NCI-H187 (cell line): ENCODE results near the gene KIR3DL1.
"Not testable (repeated sequence)": the region's sequence is repeated elsewhere in the genome, so short reads cannot be mapped to it uniquely, and the experiment has no call there.

Experiments
- DNase-seq, 2 experiments: peaks; one replicate each; lab custom pipeline; 2025; lab: John Stamatoyannopoulos, UW

Gene KIR3DL1

GRCh38 chr19:54816251-54816650 lies at the start of gene KIR3DL1:
Gene KIR3DL1 (plus strand): TSS chr19:54816468.
- DNase-seq, result not testable (repeated sequence)

GRCh38 chr19:54769646-54770045 lies 46.6 kb upstream of the KIR3DL1 start, which contains the start of gene KIR2DL1:
Gene KIR2DL1 (plus strand): TSS chr19:54769793. CDS start chr19:54769851, 58 bp downstream.
- DNase-seq, result not testable (repeated sequence)

DNA sequence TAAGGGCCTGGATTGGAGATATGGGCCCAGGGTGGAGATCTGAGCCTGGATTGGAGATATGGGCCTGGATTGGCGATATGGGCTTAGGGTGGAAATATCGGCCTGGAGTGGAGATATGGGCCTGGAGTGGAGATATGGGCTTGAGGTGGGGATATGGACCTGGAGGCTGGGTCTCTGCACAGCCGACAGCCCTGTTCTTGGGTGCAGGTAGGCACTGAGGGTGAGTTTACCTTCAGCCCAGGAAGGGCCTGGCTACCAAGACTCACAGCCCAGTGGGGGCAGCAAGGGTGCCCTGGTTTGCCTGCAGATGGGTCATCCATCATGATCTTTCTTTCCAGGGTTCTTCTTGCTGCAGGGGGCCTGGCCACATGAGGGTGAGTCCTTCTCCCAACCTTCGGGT lies 45.8 kb upstream of the KIR3DL1 start:
- DNase-seq, result not testable (repeated sequence)

DNA sequence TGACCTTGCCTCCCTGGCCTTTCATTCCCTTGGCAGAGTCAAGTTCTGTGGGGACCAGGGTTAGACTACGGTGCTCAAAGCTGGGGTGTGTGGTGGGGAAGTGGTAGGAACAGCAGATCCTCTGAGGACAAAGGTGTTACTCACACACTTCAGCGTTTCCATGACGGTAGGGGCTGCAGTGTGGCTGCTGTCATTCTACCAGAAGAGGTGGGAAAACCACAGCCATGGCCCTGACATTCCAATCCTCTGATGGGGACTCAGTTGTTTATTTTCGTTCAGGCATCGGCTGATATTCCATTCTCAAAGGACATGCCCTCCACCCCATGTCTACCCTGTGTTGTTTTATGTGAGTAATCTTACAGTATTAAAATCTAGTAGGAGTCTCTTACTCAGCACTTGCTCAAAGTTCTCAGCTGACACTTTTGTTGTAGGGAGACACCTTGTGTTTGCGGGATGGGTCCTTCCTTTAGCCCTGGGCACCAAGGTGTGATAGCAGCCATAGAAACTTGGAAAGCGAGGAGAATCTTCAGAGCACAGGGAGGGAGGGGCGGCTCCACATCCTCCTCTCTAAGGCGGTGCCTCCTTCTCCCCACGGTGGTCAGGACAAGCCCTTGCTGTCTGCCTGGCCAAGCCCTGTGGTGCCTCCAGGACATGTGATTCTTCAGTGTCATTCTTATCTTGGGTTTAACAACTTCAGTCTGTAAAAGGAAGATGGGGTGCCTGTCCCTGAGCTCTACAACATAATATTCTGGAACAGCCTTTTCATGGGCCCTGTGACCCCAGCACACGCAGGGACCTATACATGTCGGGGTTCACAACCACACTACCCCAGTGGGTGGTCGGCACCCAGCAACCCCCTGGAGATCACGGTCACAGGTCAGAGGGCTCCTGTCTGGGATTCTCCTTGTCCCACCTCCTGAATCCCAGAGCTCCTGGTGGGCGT lies 45.0 kb upstream of the KIR3DL1 start:
- not testable (repeated sequence) for DNase-seq

- not testable (repeated sequence) for DNase-seq
These were observed 43.6 kb upstream of the KIR3DL1 start for GRCh38 chr19:54772666-54773065.

DNA sequence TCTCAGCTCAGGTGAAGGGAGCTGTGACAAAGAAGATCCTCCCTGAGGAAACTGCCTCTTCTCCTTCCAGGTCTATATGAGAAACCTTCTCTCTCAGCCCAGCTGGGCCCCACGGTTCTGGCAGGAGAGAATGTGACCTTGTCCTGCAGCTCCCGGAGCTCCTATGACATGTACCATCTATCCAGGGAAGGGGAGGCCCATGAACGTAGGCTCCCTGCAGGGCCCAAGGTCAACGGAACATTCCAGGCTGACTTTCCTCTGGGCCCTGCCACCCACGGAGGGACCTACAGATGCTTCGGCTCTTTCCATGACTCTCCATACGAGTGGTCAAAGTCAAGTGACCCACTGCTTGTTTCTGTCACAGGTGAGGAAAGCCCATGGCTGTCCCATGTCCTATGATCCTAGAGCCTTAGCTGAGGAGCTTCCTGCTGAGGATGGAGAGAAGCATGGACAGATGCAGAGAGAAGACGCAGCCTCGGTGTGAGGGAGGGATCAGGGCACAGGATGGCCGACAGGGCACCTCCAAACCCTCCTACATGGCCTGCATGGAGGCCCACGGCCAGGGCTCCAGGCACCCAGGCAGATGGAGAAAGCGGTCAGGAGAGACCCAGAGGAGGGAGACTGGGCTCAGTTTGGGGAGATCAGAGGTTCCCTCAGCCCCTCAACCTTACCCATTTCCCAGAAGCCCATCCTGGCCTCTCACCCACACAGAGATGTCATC lies 41.0 kb upstream of the KIR3DL1 start:
- DNase-seq, result not testable (repeated sequence)

DNA sequence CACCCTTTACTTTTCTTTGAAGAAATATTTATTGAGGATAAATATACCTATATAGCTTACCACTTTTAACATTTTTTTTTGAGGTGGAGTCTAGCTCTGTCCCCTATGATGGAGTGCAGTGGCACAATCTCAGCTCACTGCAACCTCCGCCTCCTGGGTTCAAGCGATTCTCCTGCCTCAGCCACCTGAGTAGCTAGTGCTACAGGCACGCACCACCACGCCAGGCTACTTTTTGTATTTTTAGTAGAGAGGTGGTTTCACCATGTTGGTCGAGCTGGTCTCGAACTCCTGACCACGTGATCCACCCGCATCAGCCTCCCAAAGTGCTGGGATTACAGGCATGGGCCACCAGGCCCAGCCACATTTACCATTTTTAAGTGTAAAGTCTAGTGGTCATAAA lies 40.4 kb upstream of the KIR3DL1 start:
- not testable (repeated sequence) for DNase-seq

- not testable (repeated sequence) for DNase-seq
These were observed 38.4 kb upstream of the KIR3DL1 start for GRCh38 chr19:54777851-54778250.

DNA sequence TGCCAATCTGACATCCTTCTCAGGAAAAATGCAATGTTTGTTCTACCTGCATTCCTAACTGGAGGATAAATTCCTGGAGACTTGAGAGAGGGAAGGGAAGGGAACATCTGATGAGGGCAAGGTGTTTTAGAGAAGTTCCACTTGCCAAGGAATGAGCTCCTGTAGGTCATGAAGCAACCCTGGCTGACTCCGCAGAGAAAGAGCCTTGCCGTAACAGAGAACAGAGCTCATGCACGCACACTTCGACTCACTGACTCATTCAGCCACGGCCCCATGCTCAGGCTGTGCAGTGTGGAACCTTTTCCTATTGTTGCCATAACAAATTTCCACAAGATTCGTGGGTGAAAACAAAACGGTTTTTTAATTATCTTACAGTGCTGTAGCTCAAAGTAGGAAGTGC lies 37.4 kb upstream of the KIR3DL1 start:
- DNase-seq, result not testable (repeated sequence)

DNA sequence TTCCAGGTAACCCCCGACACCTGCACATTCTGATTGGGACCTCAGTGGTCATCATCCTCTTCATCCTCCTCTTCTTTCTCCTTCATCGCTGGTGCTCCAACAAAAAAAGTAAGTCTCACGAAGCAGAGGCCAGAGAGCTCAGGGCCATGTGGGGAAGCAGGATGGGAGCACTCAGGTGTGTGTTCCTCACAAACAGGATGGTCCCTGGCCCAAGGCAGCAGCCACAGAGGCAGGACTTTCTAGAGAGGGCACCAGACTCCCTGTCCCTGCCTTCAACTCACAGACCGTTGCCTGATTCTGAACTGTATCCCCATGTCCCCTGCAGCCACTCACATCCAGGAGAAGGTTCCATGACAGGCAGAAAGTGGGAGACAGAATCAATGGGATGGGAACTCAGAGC lies 33.4 kb upstream of the KIR3DL1 start:
- not testable (repeated sequence) for DNase-seq

- not testable (repeated sequence) for DNase-seq
These were observed 30.1 kb upstream of the KIR3DL1 start for GRCh38 chr19:54786091-54786723.

GRCh38 chr19:54788154-54788553 lies 28.1 kb upstream of the KIR3DL1 start:
- DNase-seq, result not testable (repeated sequence)

DNA sequence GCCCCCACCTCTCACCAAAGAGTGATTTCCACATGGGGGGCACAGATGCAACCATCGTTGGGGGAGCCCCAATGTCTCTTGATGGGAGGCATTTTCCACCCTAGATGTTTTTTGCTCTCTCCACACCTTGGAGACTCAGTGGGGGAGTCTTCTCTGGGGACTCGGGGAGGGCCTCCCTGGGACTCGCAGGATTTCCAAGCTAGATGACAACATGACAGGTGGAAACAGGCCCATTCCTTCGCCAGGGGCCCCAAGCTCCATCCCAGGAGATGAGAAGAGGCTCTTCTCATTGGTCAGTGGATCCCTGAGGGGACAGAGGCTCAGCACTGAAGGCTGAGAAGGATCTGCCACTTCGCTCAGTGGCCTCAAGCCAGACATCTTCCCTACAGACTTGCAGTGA lies 25.6 kb upstream of the KIR3DL1 start:
- DNase-seq, result no peak

GRCh38 chr19:54791476-54791875 lies 24.8 kb upstream of the KIR3DL1 start:
- no peak for DNase-seq

- DNase-seq, result no peak
These were observed 23.5 kb upstream of the KIR3DL1 start for GRCh38 chr19:54792814-54793213.

DNA sequence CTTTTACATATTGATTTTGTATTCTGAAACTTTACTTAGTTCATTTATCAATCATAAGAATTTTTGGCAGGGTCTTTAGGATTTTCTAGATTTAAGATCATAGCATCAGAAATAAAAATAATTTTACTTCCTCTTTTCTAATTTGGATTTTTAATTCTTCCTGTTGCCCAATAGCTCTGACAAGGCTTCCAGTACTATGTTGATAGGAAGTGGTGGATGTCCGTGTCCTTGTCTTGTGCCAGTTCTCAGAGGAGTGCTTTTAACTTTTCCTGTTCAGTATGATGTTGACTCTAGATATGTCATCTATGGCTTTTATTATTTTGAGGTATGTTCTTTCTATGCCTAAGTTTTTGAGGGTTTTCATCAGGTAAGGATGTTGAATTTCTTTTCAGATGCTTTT lies 20.5 kb upstream of the KIR3DL1 start:
- no peak for DNase-seq

- no peak for DNase-seq
These were observed 12.9 kb upstream of the KIR3DL1 start, which contains the start of gene KIR2DL4 for GRCh38 chr19:54803410-54803809. Gene KIR2DL4 (plus strand): TSS chr19:54803610. CDS start chr19:54803652, 42 bp downstream.

- DNase-seq, result no peak
These were observed 12.2 kb upstream of the KIR3DL1 start for GRCh38 chr19:54804101-54804500.

- no peak for DNase-seq
These were observed 11.7 kb upstream of the KIR3DL1 start for GRCh38 chr19:54804571-54804970.

DNA sequence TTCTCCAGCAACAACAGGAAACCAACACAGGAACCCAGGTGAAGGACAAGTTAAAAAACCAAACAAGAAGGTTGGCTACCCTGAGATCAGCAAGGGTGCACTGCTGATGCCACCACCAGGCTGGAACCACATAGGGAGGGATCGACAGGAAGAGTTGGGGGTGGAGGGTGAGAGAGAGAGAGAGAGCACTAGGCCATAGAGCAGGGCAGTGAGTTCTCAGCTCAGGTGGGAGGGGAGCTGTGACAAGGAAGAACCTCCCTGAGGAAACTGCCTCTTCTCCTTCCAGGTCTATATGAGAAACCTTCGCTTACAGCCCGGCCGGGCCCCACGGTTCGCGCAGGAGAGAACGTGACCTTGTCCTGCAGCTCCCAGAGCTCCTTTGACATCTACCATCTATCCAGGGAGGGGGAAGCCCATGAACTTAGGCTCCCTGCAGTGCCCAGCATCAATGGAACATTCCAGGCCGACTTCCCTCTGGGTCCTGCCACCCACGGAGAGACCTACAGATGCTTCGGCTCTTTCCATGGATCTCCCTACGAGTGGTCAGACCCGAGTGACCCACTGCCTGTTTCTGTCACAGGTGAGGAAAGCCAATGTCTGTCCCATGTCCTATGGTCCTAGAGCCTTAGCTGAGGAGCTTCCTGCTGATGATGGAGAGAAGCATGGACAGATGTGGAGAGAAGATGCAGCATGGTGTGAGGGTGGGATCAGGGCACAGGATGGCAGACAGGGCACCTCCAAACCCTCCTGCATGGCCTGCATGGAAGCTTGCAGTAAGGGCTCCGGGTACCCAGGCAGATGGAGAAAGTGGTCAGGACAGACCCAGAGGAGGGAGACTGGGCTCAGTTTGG lies 10.4 kb upstream of the KIR3DL1 start:
- DNase-seq, result no peak

DNA sequence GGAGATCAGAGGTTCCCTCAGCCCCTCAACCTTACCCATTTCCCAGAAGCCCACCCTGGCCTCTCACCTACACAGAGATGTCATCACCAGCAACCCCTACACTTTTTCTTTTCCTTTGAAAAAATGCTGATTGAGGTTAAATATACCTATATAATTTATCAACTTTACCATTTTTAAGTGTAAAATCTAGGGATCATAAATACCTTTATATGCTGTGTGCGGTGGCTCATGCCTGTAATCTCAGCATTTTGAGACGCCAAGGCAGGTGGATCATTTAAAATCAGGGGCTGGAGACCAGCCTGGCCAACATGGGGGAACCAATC lies 9.8 kb upstream of the KIR3DL1 start:
- DNase-seq, result no peak
